Measurements from ENCODE around the gene TNFRSF19.

The TNFRSF19 gene

GRCh38 chr13:23628250-23628649, 58.0 kb downstream of the TNFRSF19 start:
- no peak overlapping the region for H3K27ac ChIP-seq (ENCODE audit: low read length)
- no peak for DNase-seq
- TF ChIP-seq CTCF (IDR thresholded peaks at IDR 0.05; ENCODE audit: low read length) (no peak), EZH2phosphoT487 (IDR thresholded peaks at IDR 0.05; ENCODE audit: low read length) (no peak), EZH2 (optimal IDR thresholded peaks at IDR 0.05; ENCODE audit: low read depth, low read length) (no peak)
- no peaks in the 10 kb centered on the region for H3K9me3 ChIP-seq (replicated peaks; ENCODE audit: insufficient read depth, low read length)
- H3F3A ChIP-seq (ENCODE audit: insufficient read depth, low read length): no peaks in the 10 kb centered on the region
- H3K4me1 ChIP-seq (ENCODE audit: low read length): no peaks in the 10 kb centered on the region
- H3K27me3 ChIP-seq (replicated peaks; ENCODE audit: insufficient read depth, low read length): no peaks in the 10 kb centered on the region
- no peaks in the 10 kb centered on the region for H3K36me3 ChIP-seq (replicated peaks; ENCODE audit: insufficient read depth, low read length)
- H3K79me2 ChIP-seq (ENCODE audit: low read length): no peaks in the 10 kb centered on the region
- no peaks in the 10 kb centered on the region for H3K9me2 ChIP-seq (replicated peaks; ENCODE audit: insufficient read depth, low read length)
- H3K4me3 ChIP-seq (ENCODE audit: low read length): no peak overlapping the region
- H3K4me2 ChIP-seq (ENCODE audit: low read depth, low read length): no peak overlapping the region
- H4K20me1 ChIP-seq (ENCODE audit: insufficient read depth, low read length): no peaks in the 10 kb centered on the region
- H3K9ac ChIP-seq (ENCODE audit: low read length): no peak overlapping the region
- H2AFZ ChIP-seq (ENCODE audit: low read length): no peak overlapping the region

GRCh38 chr13:23628765-23629565, 58.8 kb downstream of the TNFRSF19 start:
- Histone ChIP-seq H3K27ac (ENCODE audit: low read length) (no peak overlapping the region), H4K20me1 (ENCODE audit: insufficient read depth, low read length) (no peaks in the 10 kb centered on the region), H3K4me1 (ENCODE audit: low read length) (no peaks in the 10 kb centered on the region)

GRCh38 chr13:23629566-23630272, 59.5 kb downstream of the TNFRSF19 start:
- H3K9ac ChIP-seq (ENCODE audit: low read length): no peak overlapping the region
- H3K4me1 ChIP-seq (ENCODE audit: low read length): no peaks in the 10 kb centered on the region
- no peaks in the 10 kb centered on the region for H3K9me2 ChIP-seq (replicated peaks; ENCODE audit: insufficient read depth, low read length)
- no peaks in the 10 kb centered on the region for H4K20me1 ChIP-seq (ENCODE audit: insufficient read depth, low read length)
- no peaks in the 10 kb centered on the region for H3K79me2 ChIP-seq (ENCODE audit: low read length)
- H3K27me3 ChIP-seq (replicated peaks; ENCODE audit: insufficient read depth, low read length): no peaks in the 10 kb centered on the region
- TF ChIP-seq CTCF (IDR thresholded peaks at IDR 0.05; ENCODE audit: low read length) (no peak), EZH2phosphoT487 (IDR thresholded peaks at IDR 0.05; ENCODE audit: low read length) (no peak), EZH2 (optimal IDR thresholded peaks at IDR 0.05; ENCODE audit: low read depth, low read length) (no peak)
- no peaks in the 10 kb centered on the region for H3K36me3 ChIP-seq (replicated peaks; ENCODE audit: insufficient read depth, low read length)
- no peak overlapping the region for H3K4me2 ChIP-seq (ENCODE audit: low read depth, low read length)
- no peaks in the 10 kb centered on the region for H3K9me3 ChIP-seq (replicated peaks; ENCODE audit: insufficient read depth, low read length)
- H3K27ac ChIP-seq (ENCODE audit: low read length): no peak overlapping the region
- H2AFZ ChIP-seq (ENCODE audit: low read length): no peak overlapping the region
- H3F3A ChIP-seq (ENCODE audit: insufficient read depth, low read length): no peaks in the 10 kb centered on the region
- H3K4me3 ChIP-seq (ENCODE audit: low read length): no peak overlapping the region
- DNase-seq: no peak

More at GRCh38 chr13:23628765-23629565, 58.8 kb downstream of the TNFRSF19 start:
- Histone ChIP-seq H3K27me3 (replicated peaks; ENCODE audit: insufficient read depth, low read length) (no peaks in the 10 kb centered on the region), H3K9ac (ENCODE audit: low read length) (no peak overlapping the region), H2AFZ (ENCODE audit: low read length) (no peak overlapping the region), H3K4me2 (ENCODE audit: low read depth, low read length) (no peak overlapping the region), H3K4me3 (ENCODE audit: low read length) (no peak overlapping the region), H3K79me2 (ENCODE audit: low read length) (no peaks in the 10 kb centered on the region), H3K36me3 (replicated peaks; ENCODE audit: insufficient read depth, low read length) (no peaks in the 10 kb centered on the region), H3F3A (ENCODE audit: insufficient read depth, low read length) (no peaks in the 10 kb centered on the region), H3K9me3 (replicated peaks; ENCODE audit: insufficient read depth, low read length) (no peaks in the 10 kb centered on the region), H3K9me2 (replicated peaks; ENCODE audit: insufficient read depth, low read length) (no peaks in the 10 kb centered on the region)
- DNase-seq: no peak
- no peak for TF ChIP-seq CTCF (IDR thresholded peaks at IDR 0.05; ENCODE audit: low read length)
- TF ChIP-seq EZH2 (optimal IDR thresholded peaks at IDR 0.05; ENCODE audit: low read depth, low read length): no peak
- no peak for TF ChIP-seq EZH2phosphoT487 (IDR thresholded peaks at IDR 0.05; ENCODE audit: low read length)

Measured in MM.1S (cell line).